K562 (cell line): ENCODE data around the gene BAD. TPM values are rescaled to one million over a fixed set of nuclear protein-coding genes. Genes with fewer than 3 reads are reported as not detected.
A peak's percentile ranks its signal among the peaks of the same experiment; 100 is the strongest.

ENCODE experiments used
- CHAMP1 ChIP-seq: fragments of 450-650 bp; IDR thresholded peaks from 2 replicates; pipeline ENCODE4 v1.6.1; 2016; ENCODE audit warnings: mild to moderate bottlenecking
- ETV5 ChIP-seq: sonication (generic); formaldehyde crosslinking; IDR thresholded peaks from 2 replicates; pipeline ENCODE4 v1.4.0; 2020; ENCODE audit warnings: low read depth, mild to moderate bottlenecking, missing genetic modification reagents
- NEUROD1 ChIP-seq: fragments of 150-350 bp; IDR thresholded peaks from 2 replicates; pipeline ENCODE4 v1.6.1; 2014; ENCODE audit warnings: borderline replicate concordance, low read length, low read depth; ENCODE audit not compliant: partially characterized antibody
- NFIC ChIP-seq: fragments of 450-650 bp; IDR thresholded peaks from 2 replicates; pipeline ENCODE4 v1.6.1; 2017; ENCODE audit warnings: mild to moderate bottlenecking, inconsistent platforms
- NKRF ChIP-seq: fragments of 450-650 bp; IDR thresholded peaks from 2 replicates; pipeline ENCODE4 v1.6.1; 2016; ENCODE audit warnings: borderline replicate concordance
- PCBP2 ChIP-seq: fragments of 200-400 bp; formaldehyde crosslinking; IDR thresholded peaks from 2 replicates; pipeline ENCODE4 v1.6.1; 2018; ENCODE audit warnings: low read length, low read depth, mild to moderate bottlenecking, moderate library complexity; ENCODE audit not compliant: poor library complexity, severe bottlenecking
- POLR3G ChIP-seq: IDR thresholded peaks from 2 replicates; pipeline ENCODE4 v1.6.1; 2011; ENCODE audit not compliant: insufficient read length, insufficient replicate concordance; ENCODE audit errors: extremely low read depth
- PPARD ChIP-seq: fragments of 250-450 bp; sonication (Bioruptor Pico); IDR thresholded peaks from 2 replicates; pipeline ENCODE4 v1.8.0; 2022; ENCODE audit warnings: inconsistent platforms, mild to moderate bottlenecking, moderate library complexity
- PRMT5 ChIP-seq: sonication (generic); formaldehyde crosslinking; IDR thresholded peaks from 2 replicates; pipeline ENCODE4 v1.5.0; 2020; ENCODE audit warnings: missing genetic modification reagents
- RAD51 ChIP-seq: fragments of 450-650 bp; IDR thresholded peaks from 2 replicates; pipeline ENCODE4 v1.7.1; 2016; ENCODE audit warnings: low read depth, mild to moderate bottlenecking, borderline replicate concordance
- SMAD1 ChIP-seq: fragments of 150-350 bp; IDR thresholded peaks from 2 replicates; pipeline ENCODE4 v1.6.1; 2014; ENCODE audit warnings: low read length, low read depth; ENCODE audit not compliant: partially characterized antibody
- SMC3 ChIP-seq: conservative IDR thresholded peaks from 2 replicates; pipeline ENCODE4 v1.6.1; 2011; ENCODE audit warnings: low read depth, low read length, improper control_type of control experiment; ENCODE audit not compliant: insufficient read depth
- SNAPC5 ChIP-seq: fragments of 250-450 bp; sonication (Bioruptor Pico); IDR thresholded peaks from 2 replicates; pipeline ENCODE4 v1.8.0; 2021; ENCODE audit warnings: moderate library complexity, mild to moderate bottlenecking, inconsistent platforms
- ZFX ChIP-seq: sonication (generic); formaldehyde crosslinking; IDR thresholded peaks from 2 replicates; pipeline ENCODE4 v1.8.0; 2022; ENCODE audit warnings: mild to moderate bottlenecking, missing genetic modification reagents, moderate library complexity
- ZNF140 ChIP-seq: fragments of 250-450 bp; sonication (Bioruptor Pico); IDR thresholded peaks from 2 replicates; pipeline ENCODE4 v1.8.0; 2021; ENCODE audit warnings: moderate library complexity, mild to moderate bottlenecking, inconsistent platforms
- ZNF589 ChIP-seq: fragments of 200-800 bp; sonication (Bioruptor generic); IDR thresholded peaks from 2 replicates; pipeline ENCODE4 v1.6.1; 2016; ENCODE audit warnings: low read depth, missing genetic modification characterization, missing compliant biosample characterization
- polyA plus RNA-seq, 8 experiments: library from polyadenylated mRNA; depleted of rRNA in 4 of 8; stranded (reverse) in 5 of 8; unstranded in 3 of 8; fragments of >200 nt; fragmentation: Nextera tagmentation in 2 of 8; fragmentation: Illumina TruSeq in 1 of 8; extraction: Ambion mirVana in 2 of 8; extraction: Trizol in 1 of 8; gene quantifications; 2 replicates each; pipeline versions ENCODE4 v1.2.1 to v1.2.3, GENCODE V29; 2011 to 2014; ENCODE audit warnings: inconsistent platforms in 1 of 8, missing spikeins in 1 of 8
- total RNA-seq, 7 experiments: library from RNA; depleted of rRNA in 6 of 7; stranded (reverse); fragments of >200 nt in 6 of 7; fragmentation: Illumina TruSeq in 2 of 7; extraction: Trizol in 2 of 7; gene quantifications; 2 replicates each; pipeline versions ENCODE4 v1.2.1 to v1.2.3, GENCODE V29; 2011 to 2021; ENCODE audit warnings: low replicate concordance in 1 of 7
- TF ChIP-seq, protein P1 (sequence below): fragments of 250-450 bp; sonication (Bioruptor Pico); IDR thresholded peaks from 2 replicates; pipeline ENCODE4 v1.4.0; 2020; ENCODE audit warnings: borderline replicate concordance
- TF ChIP-seq, protein P2 (sequence below): sonication (generic); formaldehyde crosslinking; IDR thresholded peaks from 2 replicates; pipeline ENCODE4 v1.8.0; 2022; ENCODE audit warnings: mild to moderate bottlenecking, missing genetic modification reagents, borderline replicate concordance

The BAD gene
- total and polyA plus RNA-seq, 9 of the 15 experiments (the other 6 are each of a cell fraction or from before 2014, with no cell fraction given): 0.61 to 45.6 (median 11.8) TPM

GRCh38 chr11:64317961-64318765 is 33.7 kb upstream of the BAD start, which contains the start of gene PRDX5 (continued):
- no peak for TF ChIP-seq CHAMP1
- TF ChIP-seq, protein P1, sequence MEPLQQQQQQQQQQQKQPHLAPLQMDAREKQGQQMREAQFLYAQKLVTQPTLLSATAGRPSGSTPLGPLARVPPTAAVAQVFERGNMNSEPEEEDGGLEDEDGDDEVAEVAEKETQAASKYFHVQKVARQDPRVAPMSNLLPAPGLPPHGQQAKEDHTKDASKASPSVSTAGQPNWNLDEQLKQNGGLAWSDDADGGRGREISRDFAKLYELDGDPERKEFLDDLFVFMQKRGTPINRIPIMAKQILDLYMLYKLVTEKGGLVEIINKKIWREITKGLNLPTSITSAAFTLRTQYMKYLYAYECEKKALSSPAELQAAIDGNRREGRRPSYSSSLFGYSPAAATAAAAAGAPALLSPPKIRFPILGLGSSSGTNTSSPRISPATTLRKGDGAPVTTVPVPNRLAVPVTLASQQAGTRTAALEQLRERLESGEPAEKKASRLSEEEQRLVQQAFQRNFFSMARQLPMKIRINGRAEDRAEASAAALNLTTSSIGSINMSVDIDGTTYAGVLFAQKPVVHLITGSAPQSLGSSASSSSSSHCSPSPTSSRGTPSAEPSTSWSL (CRISPR knock-in tag): no peak
- TF ChIP-seq NFIC: peak; percentile 48
- TF ChIP-seq ZFX (CRISPR knock-in tag): peak; percentile 71
- no peak for TF ChIP-seq SNAPC5 (CRISPR knock-in tag)
- TF ChIP-seq ZNF589 (CRISPR knock-in tag): no peak
- no peak; the same call in 1 of the 2 replicates for TF ChIP-seq ETV5 (CRISPR knock-in tag)
- TF ChIP-seq PRMT5: no peak
- no peak for TF ChIP-seq ZNF140 (CRISPR knock-in tag)
- TF ChIP-seq NEUROD1: no peak
- TF ChIP-seq RAD51: no peak
- TF ChIP-seq, protein P2, sequence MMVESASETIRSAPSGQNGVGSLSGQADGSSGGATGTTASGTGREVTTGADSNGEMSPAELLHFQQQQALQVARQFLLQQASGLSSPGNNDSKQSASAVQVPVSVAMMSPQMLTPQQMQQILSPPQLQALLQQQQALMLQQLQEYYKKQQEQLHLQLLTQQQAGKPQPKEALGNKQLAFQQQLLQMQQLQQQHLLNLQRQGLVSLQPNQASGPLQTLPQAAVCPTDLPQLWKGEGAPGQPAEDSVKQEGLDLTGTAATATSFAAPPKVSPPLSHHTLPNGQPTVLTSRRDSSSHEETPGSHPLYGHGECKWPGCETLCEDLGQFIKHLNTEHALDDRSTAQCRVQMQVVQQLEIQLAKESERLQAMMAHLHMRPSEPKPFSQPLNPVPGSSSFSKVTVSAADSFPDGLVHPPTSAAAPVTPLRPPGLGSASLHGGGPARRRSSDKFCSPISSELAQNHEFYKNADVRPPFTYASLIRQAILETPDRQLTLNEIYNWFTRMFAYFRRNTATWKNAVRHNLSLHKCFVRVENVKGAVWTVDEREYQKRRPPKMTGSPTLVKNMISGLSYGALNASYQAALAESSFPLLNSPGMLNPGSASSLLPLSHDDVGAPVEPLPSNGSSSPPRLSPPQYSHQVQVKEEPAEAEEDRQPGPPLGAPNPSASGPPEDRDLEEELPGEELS (CRISPR knock-in tag): no peak
- no peak for TF ChIP-seq PCBP2
- TF ChIP-seq PPARD: no peak
- TF ChIP-seq SMAD1: no peak
- TF ChIP-seq NKRF: peak; percentile 72
- TF ChIP-seq POLR3G: no peak
- TF ChIP-seq SMC3: no peak; the same call in 1 of the 2 replicates
